GM13977 (cell line): Measurements from ENCODE around the gene RPGR.

Source experiments
- DNase-seq: peaks from one replicate; pipeline ENCODE4 v3.0.0; 2012; ENCODE audit warnings: low spot score
- in situ Hi-C: fragments of 300-500 bp; cut with MboI; formaldehyde crosslinking; loops from one replicate; pipeline ENCODE4 v1.12.0; 2022; ENCODE audit warnings: low sequenced_read_pairs, low pct_unique_long_range_greater_than_20kb, mixed read lengths, inconsistent platforms; ENCODE audit not compliant: unreplicated experiment
- TF ChIP-seq, protein P1 (sequence below): IDR thresholded peaks from 2 replicates; pipeline ENCODE4 v1.5.1; 2012; ENCODE audit warnings: mild to moderate bottlenecking, control low read depth; ENCODE audit not compliant: insufficient read depth; ENCODE audit errors: extremely low read depth, missing control alignments

The RPGR gene

GRCh38 chrX:38232079-38232686 lies 95.1 kb downstream of the RPGR start:
- TF ChIP-seq, protein P1, sequence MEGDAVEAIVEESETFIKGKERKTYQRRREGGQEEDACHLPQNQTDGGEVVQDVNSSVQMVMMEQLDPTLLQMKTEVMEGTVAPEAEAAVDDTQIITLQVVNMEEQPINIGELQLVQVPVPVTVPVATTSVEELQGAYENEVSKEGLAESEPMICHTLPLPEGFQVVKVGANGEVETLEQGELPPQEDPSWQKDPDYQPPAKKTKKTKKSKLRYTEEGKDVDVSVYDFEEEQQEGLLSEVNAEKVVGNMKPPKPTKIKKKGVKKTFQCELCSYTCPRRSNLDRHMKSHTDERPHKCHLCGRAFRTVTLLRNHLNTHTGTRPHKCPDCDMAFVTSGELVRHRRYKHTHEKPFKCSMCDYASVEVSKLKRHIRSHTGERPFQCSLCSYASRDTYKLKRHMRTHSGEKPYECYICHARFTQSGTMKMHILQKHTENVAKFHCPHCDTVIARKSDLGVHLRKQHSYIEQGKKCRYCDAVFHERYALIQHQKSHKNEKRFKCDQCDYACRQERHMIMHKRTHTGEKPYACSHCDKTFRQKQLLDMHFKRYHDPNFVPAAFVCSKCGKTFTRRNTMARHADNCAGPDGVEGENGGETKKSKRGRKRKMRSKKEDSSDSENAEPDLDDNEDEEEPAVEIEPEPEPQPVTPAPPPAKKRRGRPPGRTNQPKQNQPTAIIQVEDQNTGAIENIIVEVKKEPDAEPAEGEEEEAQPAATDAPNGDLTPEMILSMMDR = no peak
- in situ Hi-C loops = no loop called here
- DNase-seq = no peak

GRCh38 chrX:38225093-38225492 lies 102.2 kb downstream of the RPGR start:
- in situ Hi-C loops = no loop called here

DNA sequence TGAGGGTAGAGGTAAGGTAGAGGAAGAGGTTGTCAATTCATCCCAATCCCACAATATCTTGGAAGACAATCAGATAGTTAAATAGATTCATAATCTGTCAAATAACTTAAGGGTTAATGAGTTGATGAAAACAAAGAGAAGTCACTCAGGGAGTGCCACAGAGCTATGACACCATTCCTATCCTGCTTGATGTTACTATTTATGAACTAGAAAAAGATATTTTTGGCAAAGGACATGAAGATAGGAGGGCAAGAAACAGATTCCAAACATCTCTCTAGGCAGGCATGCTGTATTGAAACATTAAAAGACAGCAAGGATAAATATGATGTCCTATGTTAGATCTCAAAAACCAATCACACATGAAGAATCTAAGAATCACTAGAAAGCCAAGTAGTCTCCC lies 103.1 kb downstream of the RPGR start:
- in situ Hi-C loops = no loop called here
- DNase-seq = no peak
- TF ChIP-seq, protein P1 = no peak

More at GRCh38 chrX:38225093-38225492, 102.2 kb downstream of the RPGR start:
- no peak for DNase-seq
- TF ChIP-seq, protein P1 = no peak

- TF ChIP-seq, protein P1 = no peak
- DNase-seq = no peak
- in situ Hi-C loops = no loop called here
These were observed 105.8 kb downstream of the RPGR start for GRCh38 chrX:38221391-38221929.

DNA sequence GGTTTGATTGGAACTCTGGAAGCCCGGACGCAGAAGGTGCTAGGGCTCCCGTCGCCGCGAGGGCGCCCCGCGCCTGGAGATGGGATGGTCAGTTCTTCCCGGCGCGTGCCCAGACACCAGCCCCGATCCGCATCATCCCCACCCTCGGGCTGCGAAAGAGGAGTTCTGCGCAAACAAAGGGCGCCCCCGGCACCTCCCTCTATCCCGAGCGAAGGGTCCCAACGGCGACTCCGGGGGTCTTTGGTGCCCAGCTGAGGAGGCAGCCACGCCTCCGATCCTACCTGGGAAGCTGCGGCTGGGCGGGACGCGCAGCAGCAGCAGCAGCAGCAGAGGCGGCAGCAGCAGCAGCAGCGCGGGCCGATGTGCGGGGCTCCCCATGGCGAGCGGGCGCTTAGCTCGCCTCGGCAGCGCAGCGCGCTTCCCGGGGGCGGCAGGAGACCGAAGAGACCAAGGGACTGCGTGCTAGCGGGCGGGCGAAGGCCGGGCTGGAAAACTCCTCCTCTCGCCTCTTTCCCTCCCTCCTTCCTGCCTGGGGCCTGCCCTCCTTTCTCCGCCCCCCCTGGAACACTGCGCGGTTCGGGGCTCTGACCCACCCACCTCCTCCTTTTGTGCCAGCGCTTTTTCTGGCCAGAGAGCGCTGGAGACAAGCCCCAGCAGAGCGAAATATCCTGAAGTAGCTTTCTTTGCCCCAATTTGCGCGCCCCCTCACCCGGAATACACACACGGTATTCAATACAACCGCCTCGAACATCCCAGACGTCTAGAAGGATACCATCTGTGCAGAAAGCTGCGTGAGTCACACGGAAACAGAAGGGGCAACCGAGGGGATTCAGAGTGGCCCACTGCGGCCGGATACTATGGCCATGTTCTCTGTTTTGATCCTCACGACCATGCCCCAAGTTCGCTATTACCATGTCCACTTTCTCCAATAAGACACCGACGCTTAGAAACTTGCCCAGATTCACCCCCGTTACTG lies 106.6 kb downstream of the RPGR start, which contains the start of gene SRPX:
TSS of gene SRPX (minus strand) at position 457 of the 976 bp plus-strand sequence. CDS start at position 378, 79 bp downstream.
- no peak for DNase-seq
- TF ChIP-seq, protein P1 = no peak
- in situ Hi-C loops = no loop called here

GRCh38 chrX:38220024-38220414 lies 107.3 kb downstream of the RPGR start:
- DNase-seq = peak; percentile 24
- in situ Hi-C loops = no loop called here
- TF ChIP-seq, protein P1 = peak; percentile 18
